H1 (cell line): ENCODE results near the gene S100A16. TPM values are rescaled to one million over a fixed set of nuclear protein-coding genes. Genes with fewer than 3 reads are reported as not detected.

Experiments
- CTCF ChIA-PET: fragments of 300-600 bp; sonication (Branson Sonifier 250); formaldehyde crosslinking; loops from one replicate; lab custom pipeline; 2021; ENCODE audit not compliant: partially characterized antibody; lab: Charles Lee
- POLR2A ChIA-PET: fragments of 300-600 bp; sonication (Branson Sonifier 250); formaldehyde crosslinking; loops from one replicate; lab custom pipeline; 2021; ENCODE audit warnings: inconsistent platforms; ENCODE audit not compliant: partially characterized antibody; lab: Charles Lee
- DNase-seq, 2 experiments: peaks; one replicate each; pipeline versions ENCODE4 v3.0.0 to v3.0.0-alpha.2; 2010 to 2022; ENCODE audit warnings: low spot score in 2 of 2, low read depth in 1 of 2, mixed read lengths in 1 of 2
- FAIRE-seq: peaks from 2 replicates; lab custom pipeline; 2011; peaks lifted over from hg19 to GRCh38; lab: Jason Lieb, UNC
- H2AFZ ChIP-seq: 2 replicates; pipeline ENCODE4 v1.8.1; 2012; ENCODE audit warnings: low read length, inconsistent platforms
- H2AK5ac ChIP-seq: 2 replicates; pipeline ENCODE4 v1.6.1; 2013; ENCODE audit warnings: low read depth, low read length
- H2BK120ac ChIP-seq: replicated peaks from 2 replicates; pipeline ENCODE3; 2013; ENCODE audit warnings: low read depth, low read length, inconsistent platforms
- H2BK12ac ChIP-seq: 2 replicates; pipeline ENCODE4 v1.6.1; 2013; ENCODE audit warnings: low read depth, low read length
- H2BK15ac ChIP-seq: 2 replicates; pipeline ENCODE4 v1.6.1; 2013; ENCODE audit warnings: low read length
- H2BK20ac ChIP-seq: 2 replicates; pipeline ENCODE4 v1.6.1; 2013; ENCODE audit warnings: low read length
- H2BK5ac ChIP-seq: 2 replicates; pipeline ENCODE4 v1.6.1; 2013; ENCODE audit warnings: low read depth, low read length
- H3K14ac ChIP-seq: 2 replicates; pipeline ENCODE4 v1.6.1; 2013; ENCODE audit warnings: inconsistent platforms; ENCODE audit not compliant: insufficient read length
- H3K18ac ChIP-seq: 2 replicates; pipeline ENCODE4 v1.6.1; 2013; ENCODE audit warnings: low read length; ENCODE audit errors: extremely low read depth
- H3K23ac ChIP-seq: 2 replicates; pipeline ENCODE4 v1.6.1; 2013; ENCODE audit warnings: inconsistent platforms; ENCODE audit not compliant: insufficient read length
- H3K23me2 ChIP-seq: 2 replicates; pipeline ENCODE4 v1.6.1; 2013; ENCODE audit warnings: low read depth, low read length
- H3K27ac ChIP-seq: 2 replicates; pipeline ENCODE4 v1.6.1; 2011; ENCODE audit warnings: low read depth, low read length, inconsistent platforms
- H3K27me3 ChIP-seq, 4 experiments: replicated peaks in 1 of 4; 1 replicate in 1 of 4; 2 replicates in 3 of 4; pipeline versions ENCODE4 v1.6.1 to v1.8.1; 2011 to 2013; ENCODE audit warnings: low read length in 3 of 4, mild to moderate bottlenecking in 3 of 4, inconsistent platforms in 2 of 4, mixed read lengths in 2 of 4, moderate library complexity in 1 of 4; ENCODE audit not compliant: control insufficient read depth in 3 of 4, insufficient read depth in 3 of 4; ENCODE audit errors: extremely low read depth in 1 of 4
- H3K36me3 ChIP-seq, 4 experiments: 2 replicates each; pipeline versions ENCODE4 v1.6.1 to v1.8.1; 2011 to 2013; ENCODE audit warnings: mild to moderate bottlenecking in 4 of 4, low read length in 3 of 4, moderate library complexity in 2 of 4, control low read depth in 1 of 4, inconsistent platforms in 1 of 4; ENCODE audit not compliant: insufficient read depth in 4 of 4, control insufficient read depth in 2 of 4
- H3K4ac ChIP-seq: replicated peaks from 2 replicates; pipeline ENCODE3; 2013; ENCODE audit warnings: low read length, low read depth, mixed read lengths, inconsistent platforms; ENCODE audit not compliant: insufficient read length
- H3K4me1 ChIP-seq, 4 experiments: replicated peaks in 1 of 4; 1 replicate in 1 of 4; 2 replicates in 3 of 4; pipeline versions ENCODE4 v1.6.1 to v1.8.1; 2011 to 2013; ENCODE audit warnings: low read length in 3 of 4, inconsistent platforms in 2 of 4, mixed read lengths in 1 of 4; ENCODE audit not compliant: insufficient read depth in 4 of 4, control insufficient read depth in 3 of 4
- H3K4me2 ChIP-seq, 2 experiments: 2 replicates each; pipeline versions ENCODE4 v1.6.1 to v1.8.1; 2011 to 2013; ENCODE audit warnings: low read depth in 2 of 2, low read length in 2 of 2, control low read depth in 1 of 2, inconsistent platforms in 1 of 2, mild to moderate bottlenecking in 1 of 2; ENCODE audit not compliant: insufficient read depth in 1 of 2
- H3K4me3 ChIP-seq, 4 experiments: fragments of 200-600, 300-600 bp in 1 of 4; sonication (generic), shearing (Covaris generic), sonication (Bioruptor Twin) in 1 of 4; 2 replicates each; pipeline versions ENCODE4 v1.5.1 to v1.8.1; 2011 to 2016; ENCODE audit warnings: low read length in 4 of 4, low read depth in 3 of 4, control low read depth in 2 of 4, inconsistent platforms in 2 of 4, mild to moderate bottlenecking in 2 of 4, mixed read lengths in 1 of 4, moderate library complexity in 1 of 4; ENCODE audit not compliant: insufficient read depth in 2 of 4; ENCODE audit errors: extremely low read depth in 1 of 4
- H3K56ac ChIP-seq: replicated peaks from 2 replicates; pipeline ENCODE3; 2013; ENCODE audit warnings: low read depth, mild to moderate bottlenecking, mixed read lengths, low read length, inconsistent platforms; ENCODE audit not compliant: insufficient read length
- H3K79me1 ChIP-seq: 2 replicates; pipeline ENCODE4 v1.6.1; 2013; ENCODE audit warnings: low read depth, low read length, control low read depth
- H3K79me2 ChIP-seq, 2 experiments: 2 replicates each; pipeline versions ENCODE4 v1.6.1 to v1.8.1; 2012 to 2013; ENCODE audit warnings: low read length in 2 of 2, mild to moderate bottlenecking in 2 of 2, inconsistent platforms in 1 of 2; ENCODE audit not compliant: insufficient read depth in 2 of 2, control insufficient read depth in 1 of 2
- H3K9ac ChIP-seq, 4 experiments: replicated peaks in 1 of 4; 1 replicate in 1 of 4; 2 replicates in 3 of 4; pipeline versions ENCODE4 v1.6.1 to v1.8.1; 2011 to 2013; ENCODE audit warnings: low read depth in 3 of 4, low read length in 3 of 4, control low read depth in 2 of 4, mild to moderate bottlenecking in 2 of 4, moderate library complexity in 2 of 4, inconsistent platforms in 1 of 4; ENCODE audit errors: extremely low read depth in 1 of 4
- H3K9me3 ChIP-seq, 2 experiments: 2 replicates each; pipeline versions ENCODE4 v1.6.1 to v1.8.1; 2012 to 2013; ENCODE audit warnings: mild to moderate bottlenecking in 2 of 2, moderate library complexity in 2 of 2, control low read depth in 1 of 2, inconsistent platforms in 1 of 2, low read depth in 1 of 2, low read length in 1 of 2, mixed read lengths in 1 of 2; ENCODE audit not compliant: insufficient read depth in 2 of 2
- H4K20me1 ChIP-seq, 2 experiments: replicated peaks in 1 of 2; 2 replicates each; pipeline versions ENCODE3 to v1.8.1; 2011 to 2013; ENCODE audit warnings: inconsistent platforms in 2 of 2, low read length in 2 of 2, mild to moderate bottlenecking in 1 of 2; ENCODE audit not compliant: insufficient read depth in 2 of 2, control insufficient read depth in 1 of 2
- H4K5ac ChIP-seq: 2 replicates; pipeline ENCODE4 v1.6.1; 2013; ENCODE audit warnings: low read length, low read depth, mixed read lengths, inconsistent platforms; ENCODE audit not compliant: insufficient read length
- H4K8ac ChIP-seq: 2 replicates; pipeline ENCODE4 v1.8.0; 2013; ENCODE audit warnings: mild to moderate bottlenecking, moderate library complexity, low read length, inconsistent platforms; ENCODE audit not compliant: insufficient read depth; ENCODE audit errors: extremely low read depth
- H4K91ac ChIP-seq: replicated peaks from 2 replicates; pipeline ENCODE3; 2013; ENCODE audit warnings: low read length, mixed read lengths, inconsistent platforms; ENCODE audit not compliant: insufficient read length
- HDAC6 ChIP-seq: IDR thresholded peaks from one replicate; pipeline ENCODE4 v1.7.1; 2012; ENCODE audit warnings: low read depth, mild to moderate bottlenecking, inconsistent platforms, low read length, moderate library complexity
- JUN ChIP-seq: IDR thresholded peaks from 2 replicates; pipeline ENCODE4 v1.6.1; 2011; ENCODE audit warnings: low read depth, mild to moderate bottlenecking, improper control_type of control experiment, low read length
- JUND ChIP-seq: IDR thresholded peaks from 2 replicates; pipeline ENCODE4 v1.6.1; 2011; ENCODE audit warnings: mild to moderate bottlenecking, improper control_type of control experiment, low read length
- KDM1A ChIP-seq: fragments of 200-600, 300-600 bp; sonication (generic); IDR thresholded peaks from 2 replicates; pipeline ENCODE4 v1.7.1; 2016; ENCODE audit warnings: mild to moderate bottlenecking, low read length, borderline replicate concordance
- KDM5A ChIP-seq: fragments of 200-600 bp; IDR thresholded peaks from 2 replicates; pipeline ENCODE4 v1.7.1; 2012; ENCODE audit warnings: mild to moderate bottlenecking, low read length, inconsistent platforms, mixed read lengths
- NANOG ChIP-seq: IDR thresholded peaks from 2 replicates; pipeline ENCODE4 v1.6.1; 2011; ENCODE audit warnings: low read length, low read depth, mild to moderate bottlenecking, inconsistent platforms; ENCODE audit not compliant: insufficient read depth, poor library complexity, severe bottlenecking
- POLR2AphosphoS5 ChIP-seq: IDR thresholded peaks from 2 replicates; pipeline ENCODE4 v1.6.1; 2011; ENCODE audit warnings: low read depth, low read length
- POU5F1 ChIP-seq: IDR thresholded peaks from 2 replicates; pipeline ENCODE4 v1.6.1; 2011; ENCODE audit warnings: low read depth, mild to moderate bottlenecking, low read length, moderate library complexity
- RNF2 ChIP-seq: fragments of 200-900, 300-1000 bp; sonication (generic); IDR thresholded peaks from 2 replicates; pipeline ENCODE4 v1.7.1; 2016; ENCODE audit warnings: borderline replicate concordance, low read depth, mild to moderate bottlenecking, antibody characterized with exemption, low read length; ENCODE audit not compliant: poor library complexity, severe bottlenecking; ENCODE audit errors: missing control alignments
- RXRA ChIP-seq: IDR thresholded peaks from 2 replicates; pipeline ENCODE4 v1.6.1; 2011; ENCODE audit warnings: low read depth, mild to moderate bottlenecking, low read length, moderate library complexity; ENCODE audit not compliant: insufficient read depth
- SIRT6 ChIP-seq: IDR thresholded peaks from one replicate; pipeline ENCODE4 v1.7.1; 2012; ENCODE audit warnings: low read length, inconsistent platforms
- SIX5 ChIP-seq: IDR thresholded peaks from 2 replicates; pipeline ENCODE4 v1.6.1; 2011; ENCODE audit warnings: mild to moderate bottlenecking, low read depth, low read length
- SP1 ChIP-seq: IDR thresholded peaks from 2 replicates; pipeline ENCODE4 v1.6.1; 2011; ENCODE audit warnings: low read depth, low read length
- TAF7 ChIP-seq: optimal IDR thresholded peaks from 2 replicates; pipeline ENCODE3; 2011; ENCODE audit warnings: low read depth, mild to moderate bottlenecking, inconsistent platforms, low read length, moderate library complexity, borderline replicate concordance
- WGBS, 2 experiments: shearing (Covaris generic) in 1 of 2; methylation state at CpG; one replicate each; pipeline versions ENCODE4 v1.1.6 to v1.1.7; 2013 to 2015; ENCODE audit warnings: low lambda C conversion rate in 2 of 2, mixed read lengths in 2 of 2, inconsistent platforms in 1 of 2, low coverage in 1 of 2, missing lambda C conversion rate in 1 of 2; ENCODE audit not compliant: insufficient replicate concordance in 2 of 2, insufficient coverage in 1 of 2, insufficient read length in 1 of 2; ENCODE audit errors: extremely low coverage in 1 of 2, missing lambda C conversion rate in 1 of 2; 5-methylcytosine and 5-hydroxymethylcytosine counted together
- polyA plus RNA-seq, 7 experiments: library from polyadenylated mRNA; depleted of rRNA in 3 of 7; stranded (reverse) in 5 of 7; unstranded in 2 of 7; fragments of >200 nt in 5 of 7; fragments of 200-250 nt in 2 of 7; gene quantifications; 1 replicate in 5 of 7; 2 replicates in 1 of 7; 4 replicates in 1 of 7; pipeline versions ENCODE4 v1.2.1 to v1.2.3, GENCODE V29; 2011 to 2013; ENCODE audit warnings: missing spikeins in 2 of 7, mixed read lengths in 2 of 7
- total RNA-seq: library from RNA; stranded (reverse); fragmentation: NEBNext Ultra II Directional; extraction: Animal tissue kit (Norgen Biotek cat#: 25700); gene quantifications from 2 replicates; pipeline ENCODE4 v1.2.1, GENCODE V29; 2021

Gene S100A16
- total and polyA plus RNA-seq, 2 of the 8 experiments (the other 6 are each of a cell fraction or from before 2014, with no cell fraction given): 14.9 to 61.4 TPM

- no peaks in the 10 kb centered on the region for H3K9me3 ChIP-seq
- peaks cover 3% of the 10 kb centered on the region for H3K23me2 ChIP-seq
- H3K27ac ChIP-seq: no peak overlapping the region
- FAIRE-seq (no peak), DNase-seq (no peak)
- no peak overlapping the region for H2BK5ac ChIP-seq
- H3K4ac ChIP-seq: no peak overlapping the region
- H3K79me1 ChIP-seq: no peaks in the 10 kb centered on the region
- no peaks in the 10 kb centered on the region for H4K20me1 ChIP-seq
- no peak overlapping the region for H3K23ac ChIP-seq
- no peak overlapping the region; the same call in 1 of the 2 replicates for H3K18ac ChIP-seq
- H2BK15ac ChIP-seq: peak overlapping the region; percentile 83
- POLR2A ChIA-PET: interaction anchor here (0.6 to 15.3 kb wide), 4 partner anchors 12 to 616 kb away, joined by 3 to 261 read pairs (median 10); partner anchors contain the start of genes CHTOP, S100A1 and S100A13
- H3K4me1 ChIP-seq: peaks cover 0 to 35% (median 22%) of the 10 kb centered on the region in 4 experiments; a peak in 6 of 7 replicates
- H3K27me3 ChIP-seq: no peaks in the 10 kb centered on the region; a peak in 1 of 7 replicates
- peak overlapping the region; percentile 11; the same call in 1 of the 2 replicates for H2BK12ac ChIP-seq
- no peak overlapping the region for H2AFZ ChIP-seq
- WGBS, 2 experiments: 91% methylated on average over 1 of the region's 1 CpG; no CpG with 5 or more reads in 1 of the 2 experiments
- no peaks in the 10 kb centered on the region for H3K36me3 ChIP-seq
- H3K9ac ChIP-seq: no peak overlapping the region
- CTCF ChIA-PET: interaction anchor here (2.1 to 15.9 kb wide), 6 partner anchors 10 to 77 kb away, joined by 6 to 224 read pairs (median 72); partner anchors contain the start of genes S100A1, S100A13 and S100A6
- H3K79me2 ChIP-seq: no peaks in the 10 kb centered on the region
- no peak overlapping the region for H3K4me2 ChIP-seq
- no peak overlapping the region for H4K91ac ChIP-seq
- no peak overlapping the region for H3K56ac ChIP-seq
- no peak overlapping the region for H4K8ac ChIP-seq
- no peak overlapping the region for H4K5ac ChIP-seq
- no peak overlapping the region for H2BK120ac ChIP-seq
- H2BK20ac ChIP-seq: peak overlapping the region; percentile 73; the same call in 1 of the 2 replicates
- H3K4me3 ChIP-seq: no peak overlapping the region
- H3K14ac ChIP-seq: no peak overlapping the region
- no peak overlapping the region for H2AK5ac ChIP-seq
- TF ChIP-seq RXRA (no peak), KDM1A (no peak), NANOG (no peak), HDAC6 (no peak), TAF7 (no peak), JUN (no peak), SP1 (no peak), SIX5 (no peak), POLR2AphosphoS5 (no peak), SIRT6 (no peak), JUND (no peak), POU5F1 (no peak), RNF2 (no peak), KDM5A (no peak)
Observed at GRCh38 chr1:153611356-153611755, 1.6 kb downstream of the S100A16 start.
